ENCODE data around the gene MPP7. TPM values are rescaled to one million over a fixed set of nuclear protein-coding genes. Genes with fewer than 3 reads are reported as not detected.

MPP7 gene
- total RNA-seq, 1 donor from 2014 or later, result 39.0 TPM

GRCh38 chr10:28273343-28273742, 29.5 kb downstream of the MPP7 start:
- no peak for DNase-seq (ENCODE audit: low spot score)

GRCh38 chr10:28269842-28270456, 32.9 kb downstream of the MPP7 start:
- DNase-seq (ENCODE audit: low spot score), result no peak

- no peak for DNase-seq (ENCODE audit: low spot score)
Measured at GRCh38 chr10:28266449-28267224, 36.2 kb downstream of the MPP7 start.

- DNase-seq (ENCODE audit: low spot score), result no peak
Measured at GRCh38 chr10:28263136-28263857, 39.6 kb downstream of the MPP7 start.

- no peak for DNase-seq (ENCODE audit: low spot score)
Measured at GRCh38 chr10:28256776-28257175, 46.1 kb downstream of the MPP7 start.

GRCh38 chr10:28254290-28254985, 48.4 kb downstream of the MPP7 start:
- DNase-seq (ENCODE audit: low spot score), result peak; percentile 91

GRCh38 chr10:28253169-28253785, 49.6 kb downstream of the MPP7 start:
- peak; percentile 89 for DNase-seq (ENCODE audit: low spot score)

Other genes with a start within 250 kb of the MPP7 start
- 156 TPM for gene WAC, start 230.1 kb upstream of the MPP7 start, total RNA-seq (ENCODE audit: insufficient read depth, low replicate concordance)